Measurements from ENCODE around the gene WNT8B.

DNA sequence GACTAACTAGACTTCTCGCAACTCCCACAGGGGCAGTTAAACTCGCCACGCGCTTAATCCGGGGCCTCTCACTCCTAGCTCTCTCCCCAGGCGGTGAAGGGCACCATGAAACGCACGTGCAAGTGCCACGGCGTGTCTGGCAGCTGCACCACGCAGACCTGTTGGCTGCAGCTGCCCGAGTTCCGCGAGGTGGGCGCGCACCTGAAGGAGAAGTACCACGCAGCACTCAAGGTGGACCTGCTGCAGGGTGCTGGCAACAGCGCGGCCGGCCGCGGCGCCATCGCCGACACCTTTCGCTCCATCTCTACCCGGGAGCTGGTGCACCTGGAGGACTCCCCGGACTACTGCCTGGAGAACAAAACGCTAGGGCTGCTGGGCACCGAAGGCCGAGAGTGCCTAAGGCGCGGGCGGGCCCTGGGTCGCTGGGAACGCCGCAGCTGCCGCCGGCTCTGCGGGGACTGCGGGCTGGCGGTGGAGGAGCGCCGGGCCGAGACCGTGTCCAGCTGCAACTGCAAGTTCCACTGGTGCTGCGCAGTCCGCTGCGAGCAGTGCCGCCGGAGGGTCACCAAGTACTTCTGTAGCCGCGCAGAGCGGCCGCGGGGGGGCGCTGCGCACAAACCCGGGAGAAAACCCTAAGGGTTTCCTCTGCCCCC, 19.5 kb downstream of the WNT8B start:
- TF ChIP-seq POLR2A (IDR thresholded peaks at IDR 0.05), result no peak
- TF ChIP-seq, protein P1, sequence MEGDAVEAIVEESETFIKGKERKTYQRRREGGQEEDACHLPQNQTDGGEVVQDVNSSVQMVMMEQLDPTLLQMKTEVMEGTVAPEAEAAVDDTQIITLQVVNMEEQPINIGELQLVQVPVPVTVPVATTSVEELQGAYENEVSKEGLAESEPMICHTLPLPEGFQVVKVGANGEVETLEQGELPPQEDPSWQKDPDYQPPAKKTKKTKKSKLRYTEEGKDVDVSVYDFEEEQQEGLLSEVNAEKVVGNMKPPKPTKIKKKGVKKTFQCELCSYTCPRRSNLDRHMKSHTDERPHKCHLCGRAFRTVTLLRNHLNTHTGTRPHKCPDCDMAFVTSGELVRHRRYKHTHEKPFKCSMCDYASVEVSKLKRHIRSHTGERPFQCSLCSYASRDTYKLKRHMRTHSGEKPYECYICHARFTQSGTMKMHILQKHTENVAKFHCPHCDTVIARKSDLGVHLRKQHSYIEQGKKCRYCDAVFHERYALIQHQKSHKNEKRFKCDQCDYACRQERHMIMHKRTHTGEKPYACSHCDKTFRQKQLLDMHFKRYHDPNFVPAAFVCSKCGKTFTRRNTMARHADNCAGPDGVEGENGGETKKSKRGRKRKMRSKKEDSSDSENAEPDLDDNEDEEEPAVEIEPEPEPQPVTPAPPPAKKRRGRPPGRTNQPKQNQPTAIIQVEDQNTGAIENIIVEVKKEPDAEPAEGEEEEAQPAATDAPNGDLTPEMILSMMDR (IDR thresholded peaks at IDR 0.05), result peak; percentile 29 to 80 (median 61)

All from testis (tissue), 2 donors.